GM12892 (cell line): ENCODE data around the gene SH3RF3.

Experiments
- DNase-seq: peaks from one replicate; pipeline ENCODE4 v3.0.0; 2011; ENCODE audit not compliant: insufficient read length
- FAIRE-seq: peaks from 2 replicates; lab custom pipeline; 2011; peaks lifted over from hg19 to GRCh38; lab: Jason Lieb, UNC
- POLR2A ChIP-seq: IDR thresholded peaks from 2 replicates; pipeline ENCODE4 v1.6.1; 2011; ENCODE audit warnings: low read depth, low read length, control low read depth
- POLR2AphosphoS5 ChIP-seq: IDR thresholded peaks from 2 replicates; pipeline ENCODE4 v1.6.1; 2011; ENCODE audit warnings: low read depth, low read length, control low read depth
- TAF1 ChIP-seq: IDR thresholded peaks from 2 replicates; pipeline ENCODE4 v1.6.1; 2011; ENCODE audit warnings: low read depth, mild to moderate bottlenecking, control low read depth, low read length, borderline replicate concordance

SH3RF3 gene

GRCh38 chr2:109415581-109416013, 286.6 kb downstream of the SH3RF3 start:
- FAIRE-seq, result no peak
- no peak for DNase-seq
- TF ChIP-seq POLR2AphosphoS5 (no peak), POLR2A (no peak), TAF1 (no peak)

- FAIRE-seq (no peak), DNase-seq (no peak)
- no peak for TF ChIP-seq POLR2A
- TF ChIP-seq POLR2AphosphoS5, result no peak
- no peak for TF ChIP-seq TAF1
These were observed 288.8 kb downstream of the SH3RF3 start for GRCh38 chr2:109417701-109418335.

GRCh38 chr2:109418716-109419115, 289.7 kb downstream of the SH3RF3 start:
- no peak for TF ChIP-seq TAF1
- TF ChIP-seq POLR2AphosphoS5, result no peak
- no peak for TF ChIP-seq POLR2A
- FAIRE-seq (no peak), DNase-seq (no peak)

GRCh38 chr2:109419171-109419756, 290.3 kb downstream of the SH3RF3 start:
- no peak for DNase-seq
- no peak for TF ChIP-seq POLR2A
- TF ChIP-seq POLR2AphosphoS5, result no peak
- no peak for TF ChIP-seq TAF1
- FAIRE-seq, result no peak

GRCh38 chr2:109419960-109420370, 291.0 kb downstream of the SH3RF3 start:
- DNase-seq (no peak), FAIRE-seq (no peak)
- TF ChIP-seq POLR2A (no peak), TAF1 (no peak)

- no peak for TF ChIP-seq POLR2AphosphoS5
- TF ChIP-seq TAF1, result no peak
- no peak for TF ChIP-seq POLR2A
- FAIRE-seq, result no peak
- no peak for DNase-seq
These were observed 292.1 kb downstream of the SH3RF3 start for GRCh38 chr2:109421101-109421500.

- no peak for TF ChIP-seq POLR2AphosphoS5
- no peak for TF ChIP-seq POLR2A
- TF ChIP-seq TAF1, result no peak
- DNase-seq (no peak), FAIRE-seq (no peak)
These were observed 292.6 kb downstream of the SH3RF3 start for GRCh38 chr2:109421642-109422041.

- TF ChIP-seq TAF1, result no peak
- no peak for TF ChIP-seq POLR2AphosphoS5
- no peak for TF ChIP-seq POLR2A
- DNase-seq (no peak), FAIRE-seq (no peak)
These were observed 293.2 kb downstream of the SH3RF3 start for GRCh38 chr2:109422071-109422757.

- FAIRE-seq, result no peak
- no peak for DNase-seq
- TF ChIP-seq TAF1 (no peak), POLR2AphosphoS5 (no peak), POLR2A (no peak)
These were observed 293.9 kb downstream of the SH3RF3 start for GRCh38 chr2:109422758-109423500.

- DNase-seq (no peak), FAIRE-seq (no peak)
- TF ChIP-seq POLR2A (no peak), TAF1 (no peak), POLR2AphosphoS5 (no peak)
These were observed 294.8 kb downstream of the SH3RF3 start for GRCh38 chr2:109423556-109424359.
